GM12801 (cell line): ENCODE data around the gene MIGA1.

ENCODE experiments used
- TF ChIP-seq, protein P1 (sequence below): IDR thresholded peaks from one replicate; pipeline ENCODE4 v1.5.1; 2011; ENCODE audit warnings: control low read depth; ENCODE audit not compliant: insufficient read length; ENCODE audit errors: extremely low read depth

The MIGA1 gene

DNA sequence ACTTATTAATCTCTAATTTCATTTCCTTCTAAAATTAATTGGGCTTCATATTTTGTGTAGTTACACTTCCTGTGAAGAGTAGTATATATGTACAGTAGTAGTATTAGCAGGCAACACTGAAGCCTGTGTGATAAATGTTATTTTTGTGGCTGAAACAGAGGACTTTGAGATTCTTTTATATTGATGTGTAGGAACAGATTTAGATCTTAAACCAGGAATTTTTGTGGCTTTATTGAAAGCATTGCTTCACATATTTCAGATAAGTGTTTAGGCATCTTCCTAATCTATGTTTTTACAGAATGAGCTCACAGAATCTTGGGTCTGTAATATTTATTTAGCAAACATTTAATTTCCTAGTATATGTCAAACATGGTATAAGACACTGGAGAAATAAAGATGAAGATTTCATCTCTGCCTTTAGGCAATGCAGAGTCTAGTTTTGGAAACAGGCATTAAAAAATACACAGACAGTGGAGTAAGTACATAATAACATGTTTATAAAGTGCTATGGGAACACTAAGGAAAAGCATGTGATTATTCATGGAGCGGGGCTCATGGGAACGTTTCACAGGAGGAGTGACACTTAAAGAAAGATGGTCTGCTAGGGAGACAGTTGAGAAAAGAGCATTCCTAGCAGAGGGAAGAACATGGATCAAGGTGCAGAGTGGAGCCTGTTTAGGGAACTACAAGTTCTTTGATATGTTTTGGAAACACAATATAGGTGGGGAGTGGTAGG is 52.7 kb downstream of the MIGA1 start:
- TF ChIP-seq, protein P1, sequence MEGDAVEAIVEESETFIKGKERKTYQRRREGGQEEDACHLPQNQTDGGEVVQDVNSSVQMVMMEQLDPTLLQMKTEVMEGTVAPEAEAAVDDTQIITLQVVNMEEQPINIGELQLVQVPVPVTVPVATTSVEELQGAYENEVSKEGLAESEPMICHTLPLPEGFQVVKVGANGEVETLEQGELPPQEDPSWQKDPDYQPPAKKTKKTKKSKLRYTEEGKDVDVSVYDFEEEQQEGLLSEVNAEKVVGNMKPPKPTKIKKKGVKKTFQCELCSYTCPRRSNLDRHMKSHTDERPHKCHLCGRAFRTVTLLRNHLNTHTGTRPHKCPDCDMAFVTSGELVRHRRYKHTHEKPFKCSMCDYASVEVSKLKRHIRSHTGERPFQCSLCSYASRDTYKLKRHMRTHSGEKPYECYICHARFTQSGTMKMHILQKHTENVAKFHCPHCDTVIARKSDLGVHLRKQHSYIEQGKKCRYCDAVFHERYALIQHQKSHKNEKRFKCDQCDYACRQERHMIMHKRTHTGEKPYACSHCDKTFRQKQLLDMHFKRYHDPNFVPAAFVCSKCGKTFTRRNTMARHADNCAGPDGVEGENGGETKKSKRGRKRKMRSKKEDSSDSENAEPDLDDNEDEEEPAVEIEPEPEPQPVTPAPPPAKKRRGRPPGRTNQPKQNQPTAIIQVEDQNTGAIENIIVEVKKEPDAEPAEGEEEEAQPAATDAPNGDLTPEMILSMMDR: no peak

DNA sequence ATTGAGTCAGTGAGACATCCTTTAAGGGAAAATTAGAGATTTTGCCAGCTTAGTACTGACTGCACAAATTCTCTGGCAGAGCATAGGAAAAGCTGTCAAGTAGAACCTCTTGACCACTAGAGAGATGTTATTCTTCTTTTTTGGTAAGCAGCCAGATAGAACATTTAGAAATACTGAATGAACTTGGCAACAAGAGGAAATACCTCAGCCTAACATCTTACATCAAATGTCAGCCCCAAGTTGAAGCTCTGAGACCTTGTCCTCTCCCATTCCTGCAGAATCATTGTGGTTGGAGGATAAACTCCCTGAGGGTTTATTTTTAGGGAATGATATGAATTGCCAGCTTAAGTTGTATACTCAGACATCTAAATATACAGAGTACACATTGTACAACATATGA is 53.5 kb downstream of the MIGA1 start:
- TF ChIP-seq, protein P1: no peak

DNA sequence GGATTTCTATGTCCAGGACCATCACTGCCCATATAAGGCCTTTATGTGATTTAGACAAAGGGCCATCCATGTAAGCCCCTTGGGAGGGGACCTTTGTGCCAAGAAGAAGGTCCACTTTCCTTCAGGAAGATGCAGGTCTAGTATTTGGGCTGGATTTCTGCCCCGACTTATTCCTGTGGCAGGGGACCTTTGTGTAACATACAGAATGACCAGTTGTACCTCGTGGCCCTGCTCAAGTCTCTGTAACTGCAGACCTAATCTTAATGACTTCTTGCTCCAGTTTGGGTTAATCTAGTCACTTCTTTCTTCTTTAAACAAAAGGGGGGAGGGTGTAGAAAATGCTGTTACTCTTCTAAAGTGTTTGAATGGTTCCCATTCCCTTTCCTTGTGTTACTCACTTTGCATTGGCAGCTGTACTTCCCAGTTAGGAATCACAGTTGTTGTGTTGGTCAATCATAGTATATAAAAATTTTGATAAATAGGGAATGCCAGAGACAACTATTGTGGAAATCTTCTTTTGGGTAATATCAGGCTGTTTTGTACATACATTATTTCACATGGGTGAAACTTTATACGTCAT is 54.2 kb downstream of the MIGA1 start:
- TF ChIP-seq, protein P1: no peak

DNA sequence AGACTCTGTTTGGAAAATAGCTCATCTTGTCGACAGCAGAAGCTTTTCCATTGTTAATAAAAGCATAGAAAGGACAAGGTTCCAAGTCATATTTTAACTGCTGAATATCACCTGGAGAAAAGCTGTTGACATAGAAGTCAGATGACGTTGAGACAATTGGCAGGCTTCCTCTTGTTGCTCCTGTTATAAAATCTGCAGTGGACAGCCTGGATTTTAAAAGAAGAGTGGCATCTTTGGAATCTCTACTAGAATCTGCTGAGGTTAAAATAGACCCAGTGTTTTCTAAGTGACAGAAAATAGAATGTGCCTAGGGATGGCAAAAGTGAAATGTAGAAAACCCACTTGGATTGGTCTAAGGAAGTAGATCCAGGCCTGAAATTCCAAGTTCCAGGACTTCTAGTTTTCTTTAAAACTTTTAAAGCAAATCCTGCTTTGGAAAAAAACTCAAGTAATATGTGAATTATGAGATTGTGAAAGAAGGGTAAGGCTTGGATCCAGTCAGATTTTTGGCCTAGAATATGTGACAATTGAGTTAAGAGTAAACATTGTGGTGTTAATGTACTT is 55.4 kb downstream of the MIGA1 start:
- TF ChIP-seq, protein P1: no peak

DNA sequence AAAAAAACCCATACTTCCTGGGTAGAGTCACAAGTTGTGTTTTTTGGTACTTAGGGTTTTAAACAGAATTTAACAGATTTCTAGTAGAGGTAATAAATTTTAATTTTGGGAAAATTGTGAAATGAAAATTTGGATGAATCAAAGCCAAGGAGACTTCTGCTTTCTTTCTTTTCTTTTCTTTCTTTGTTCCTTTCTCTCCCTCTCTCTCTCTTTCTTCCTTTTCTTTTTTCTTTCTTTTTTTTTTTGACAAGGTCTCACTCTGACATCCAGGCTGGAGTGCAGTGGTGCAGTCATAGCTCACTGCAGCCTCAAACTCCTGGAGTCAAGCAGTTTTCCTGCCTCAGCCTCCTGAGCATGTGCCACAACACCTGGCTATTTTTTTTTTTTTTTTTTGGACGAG is 62.1 kb downstream of the MIGA1 start:
- TF ChIP-seq, protein P1: no peak

DNA sequence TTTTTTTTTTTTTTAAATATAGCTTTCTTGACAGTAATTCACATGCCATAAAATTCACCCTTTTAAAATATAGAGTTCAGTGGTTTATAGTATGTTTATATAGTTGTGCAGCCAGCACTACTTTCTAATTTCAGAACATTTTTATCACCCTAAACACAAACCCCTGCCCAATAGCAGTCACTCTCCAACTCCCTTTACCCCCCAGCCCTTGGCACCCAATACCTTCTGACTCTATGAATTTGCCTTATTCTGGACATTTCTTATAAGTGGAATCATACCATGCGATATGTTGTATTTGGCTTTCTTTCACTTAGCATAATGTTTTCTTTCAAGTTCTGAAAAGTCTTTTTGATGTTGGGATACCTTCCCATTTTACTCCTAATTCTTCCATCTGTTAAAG is 66.5 kb downstream of the MIGA1 start:
- TF ChIP-seq, protein P1: no peak

DNA sequence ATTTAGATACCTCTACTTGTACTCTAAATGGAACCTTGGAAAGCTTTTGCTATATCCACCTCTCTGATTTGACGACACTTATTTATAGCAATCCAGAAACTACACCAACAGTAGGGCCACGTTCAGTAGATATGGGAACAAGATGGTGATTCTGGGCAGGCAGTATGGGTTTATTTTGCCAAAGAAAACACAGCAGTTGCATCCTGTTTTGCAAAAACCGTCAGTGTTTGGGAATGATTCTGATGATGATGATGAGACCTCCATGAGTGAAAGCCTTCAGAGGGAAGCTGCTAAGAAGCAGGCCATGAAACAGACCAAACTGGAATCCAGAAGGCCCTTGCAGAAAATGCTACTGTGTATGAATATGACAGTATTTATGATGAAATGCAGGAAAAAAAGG is 67.5 kb downstream of the MIGA1 start:
- TF ChIP-seq, protein P1: no peak
